Right atrium auricular region (tissue), 2 donors: Measurements from ENCODE around the gene CCR5. TPM values are rescaled to one million over a fixed set of nuclear protein-coding genes. Genes with fewer than 3 reads are reported as not detected.

ENCODE experiments used
- DNase-seq: peaks from one replicate; pipeline ENCODE4 v3.0.0-alpha.2; 2019; ENCODE audit warnings: low spot score
- H3K27ac ChIP-seq, 2 donors: fragments of 200-600 bp; sonication (generic); 1 replicate in 1 of 2; 2 replicates in 1 of 2; pipeline ENCODE4 v1.5.1; 2016 to 2019
- H3K27me3 ChIP-seq, 2 donors: fragments of 200-600 bp; sonication (generic); one replicate each; pipeline versions ENCODE4 v1.5.1 to v1.6.0; 2017 to 2019
- H3K36me3 ChIP-seq: fragments of 200-600 bp; sonication (generic); one replicate; pipeline ENCODE4 v1.5.1; 2016
- H3K4me1 ChIP-seq, 2 donors: fragments of 200-600 bp; sonication (generic); one replicate each; pipeline versions ENCODE4 v1.5.1 to v1.6.0; 2017 to 2019
- H3K4me3 ChIP-seq, 2 donors: fragments of 200-600 bp; sonication (generic); 1 replicate in 1 of 2; 2 replicates in 1 of 2; pipeline ENCODE4 v1.5.1; 2017 to 2019; ENCODE audit warnings: mild to moderate bottlenecking in 1 of 2, moderate library complexity in 1 of 2
- H3K9me3 ChIP-seq, 2 donors: fragments of 200-600 bp; sonication (generic); one replicate each; pipeline ENCODE4 v1.5.1; 2019
- total RNA-seq, 2 donors: library from RNA; depleted of rRNA; stranded (reverse); fragments of >200 nt; gene quantifications; one replicate each; pipeline ENCODE4 v1.1.0, GENCODE V29; 2016
- TF ChIP-seq, protein P1 (sequence below), 2 donors: fragments of 200-600 bp; sonication (generic); IDR thresholded peaks; one replicate each; pipeline ENCODE4 v1.5.1; 2019; ENCODE audit warnings: antibody characterized with exemption in 2 of 2

Gene CCR5
- total RNA-seq, 2 donors from 2014 or later = 1.1 TPM; not detected in 1

DNA sequence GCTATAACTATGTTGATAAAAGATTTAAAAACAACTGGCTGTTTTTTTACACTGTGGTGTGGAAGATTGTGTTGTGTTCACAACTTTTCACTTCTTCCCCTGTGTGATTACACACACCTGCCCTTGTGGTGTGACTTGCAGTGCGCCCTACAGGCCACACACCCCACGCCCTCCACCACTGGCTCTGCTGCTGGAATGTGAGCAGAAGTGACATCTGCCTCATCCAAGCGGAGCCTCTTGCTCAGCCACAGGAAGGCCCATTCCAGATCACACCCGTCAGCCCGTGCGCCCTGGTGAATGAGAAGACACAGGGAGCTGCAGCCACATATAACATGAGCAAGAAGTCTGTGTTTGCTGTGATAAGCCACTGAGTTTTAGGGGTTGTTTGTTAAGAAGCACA is 9.8 kb upstream of the CCR5 start:
- Histone ChIP-seq H3K4me3 (no peak overlapping the region), H3K27me3 (no peaks in the 10 kb centered on the region), H3K9me3 (no peaks in the 10 kb centered on the region), H3K4me1 (peaks cover 0 to 3% of the 10 kb centered on the region in 2 donors), H3K36me3 (no peaks in the 10 kb centered on the region), H3K27ac (no peak overlapping the region)
- TF ChIP-seq, protein P1, sequence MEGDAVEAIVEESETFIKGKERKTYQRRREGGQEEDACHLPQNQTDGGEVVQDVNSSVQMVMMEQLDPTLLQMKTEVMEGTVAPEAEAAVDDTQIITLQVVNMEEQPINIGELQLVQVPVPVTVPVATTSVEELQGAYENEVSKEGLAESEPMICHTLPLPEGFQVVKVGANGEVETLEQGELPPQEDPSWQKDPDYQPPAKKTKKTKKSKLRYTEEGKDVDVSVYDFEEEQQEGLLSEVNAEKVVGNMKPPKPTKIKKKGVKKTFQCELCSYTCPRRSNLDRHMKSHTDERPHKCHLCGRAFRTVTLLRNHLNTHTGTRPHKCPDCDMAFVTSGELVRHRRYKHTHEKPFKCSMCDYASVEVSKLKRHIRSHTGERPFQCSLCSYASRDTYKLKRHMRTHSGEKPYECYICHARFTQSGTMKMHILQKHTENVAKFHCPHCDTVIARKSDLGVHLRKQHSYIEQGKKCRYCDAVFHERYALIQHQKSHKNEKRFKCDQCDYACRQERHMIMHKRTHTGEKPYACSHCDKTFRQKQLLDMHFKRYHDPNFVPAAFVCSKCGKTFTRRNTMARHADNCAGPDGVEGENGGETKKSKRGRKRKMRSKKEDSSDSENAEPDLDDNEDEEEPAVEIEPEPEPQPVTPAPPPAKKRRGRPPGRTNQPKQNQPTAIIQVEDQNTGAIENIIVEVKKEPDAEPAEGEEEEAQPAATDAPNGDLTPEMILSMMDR (IDR thresholded peaks at IDR 0.05) = no peak
- DNase-seq = no peak

DNA sequence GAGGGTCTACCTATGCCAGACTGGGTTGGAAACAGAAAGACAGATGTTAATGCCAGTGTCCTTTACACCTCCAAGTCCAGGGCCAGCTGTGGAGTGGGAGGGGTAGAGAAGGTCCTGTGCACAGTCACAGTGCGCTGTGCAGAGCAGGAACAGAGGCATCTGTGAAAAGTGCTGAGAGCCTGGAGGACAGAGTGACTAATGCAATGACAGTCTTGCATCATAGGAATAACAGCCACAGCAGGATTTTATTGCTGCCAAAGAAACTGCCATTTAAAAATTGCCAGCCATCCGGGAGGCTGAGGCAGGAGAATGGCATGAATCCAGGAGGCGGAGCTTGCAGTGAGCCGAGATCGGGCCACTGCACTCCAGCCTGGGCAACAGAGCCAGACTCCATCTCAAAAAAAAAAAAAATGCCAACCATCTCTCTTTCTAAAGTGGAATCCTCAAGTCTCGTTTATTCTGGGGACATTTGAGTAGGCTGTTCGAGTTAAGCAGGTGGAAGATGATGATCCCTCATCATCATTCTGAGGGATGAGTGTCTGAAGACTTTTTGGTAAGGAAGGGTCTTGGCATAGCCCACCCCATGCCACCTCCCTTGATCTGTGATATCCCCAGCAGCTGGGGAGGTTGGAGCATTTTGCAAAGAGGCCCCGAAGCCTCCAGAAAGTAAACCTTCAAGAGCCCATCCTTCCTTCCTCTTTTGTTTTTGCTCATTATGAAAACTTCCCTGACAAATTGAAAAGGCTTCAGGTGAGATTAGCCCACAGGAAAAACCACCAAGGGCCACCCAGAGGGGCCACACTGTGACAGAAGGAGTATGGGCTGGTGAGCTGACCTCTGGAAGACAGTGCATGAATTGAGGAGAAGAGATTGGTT is 9.1 kb upstream of the CCR5 start:
- Histone ChIP-seq H3K27ac (no peak overlapping the region), H3K9me3 (no peaks in the 10 kb centered on the region), H3K36me3 (no peaks in the 10 kb centered on the region), H3K27me3 (no peaks in the 10 kb centered on the region), H3K4me3 (no peak overlapping the region), H3K4me1 (peaks cover 0 to 3% of the 10 kb centered on the region in 2 donors)
- no peak for DNase-seq
- TF ChIP-seq, protein P1 (IDR thresholded peaks at IDR 0.05) = no peak

DNA sequence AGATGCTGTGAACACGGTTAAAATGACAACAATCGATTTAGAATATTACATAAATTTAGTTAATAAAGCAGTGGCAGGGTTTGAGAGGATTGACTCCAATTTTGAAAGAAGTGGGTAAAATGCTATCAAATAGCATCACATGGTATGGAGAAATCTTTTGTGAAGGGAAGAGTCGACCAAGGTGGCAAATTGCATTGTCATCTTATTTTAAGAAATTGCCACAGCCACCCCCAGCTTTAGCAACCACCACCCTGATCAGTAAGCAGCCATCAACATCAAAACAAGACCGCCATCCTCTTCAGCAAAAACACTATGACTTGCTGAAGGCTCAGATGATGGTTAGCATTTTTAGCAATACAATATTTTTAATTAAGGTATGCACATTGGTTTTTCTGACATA is 5.7 kb upstream of the CCR5 start:
- H3K4me1 ChIP-seq = peaks cover 0 to 3% of the 10 kb centered on the region in 2 donors
- H3K36me3 ChIP-seq = no peaks in the 10 kb centered on the region
- H3K27ac ChIP-seq = no peak overlapping the region
- no peak for DNase-seq
- TF ChIP-seq, protein P1 (IDR thresholded peaks at IDR 0.05) = no peak
- no peak overlapping the region for H3K4me3 ChIP-seq
- no peaks in the 10 kb centered on the region for H3K27me3 ChIP-seq
- H3K9me3 ChIP-seq = no peaks in the 10 kb centered on the region

DNA sequence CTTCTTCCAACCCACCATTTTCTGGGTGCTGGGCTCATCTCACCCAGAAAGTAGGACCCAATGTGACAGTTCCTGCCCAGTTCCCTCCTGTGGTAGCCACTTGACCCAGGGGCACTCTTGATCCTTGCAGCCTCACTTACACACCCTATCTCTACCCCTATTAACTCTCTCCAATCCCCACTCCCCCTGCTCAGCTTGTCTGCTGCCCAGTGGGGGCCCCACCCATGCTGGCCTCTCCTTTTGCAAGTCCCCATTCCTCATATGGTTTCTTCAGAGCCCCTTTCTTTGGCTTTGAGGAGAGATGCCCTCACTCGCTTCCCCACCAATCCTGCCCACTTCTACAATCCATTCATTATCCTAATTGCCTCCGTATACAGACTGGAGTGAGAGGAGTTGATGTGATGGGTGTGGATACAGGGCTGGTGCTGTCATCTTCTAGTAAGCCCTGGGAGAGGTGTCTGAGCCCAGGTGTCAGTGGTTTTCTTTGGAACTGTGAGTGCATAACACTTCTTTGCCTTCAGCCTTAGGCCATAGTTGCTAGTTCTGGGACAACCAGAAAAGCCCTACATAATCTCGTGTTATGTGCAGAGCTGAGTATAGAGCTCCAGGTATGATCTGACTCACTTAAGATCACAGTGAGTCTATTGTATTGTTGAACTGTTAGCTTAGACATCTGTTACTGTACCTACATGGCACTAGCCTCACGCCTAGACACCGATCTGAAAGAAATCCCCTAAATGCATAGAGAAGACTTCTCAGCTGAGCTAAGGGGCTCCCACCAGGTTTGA is 4.8 kb upstream of the CCR5 start:
- Histone ChIP-seq H3K27ac (no peak overlapping the region), H3K4me3 (no peak overlapping the region), H3K4me1 (no peaks in the 10 kb centered on the region), H3K27me3 (no peaks in the 10 kb centered on the region), H3K36me3 (no peaks in the 10 kb centered on the region), H3K9me3 (no peaks in the 10 kb centered on the region)
- TF ChIP-seq, protein P1 (IDR thresholded peaks at IDR 0.05) = no peak
- no peak for DNase-seq

DNA sequence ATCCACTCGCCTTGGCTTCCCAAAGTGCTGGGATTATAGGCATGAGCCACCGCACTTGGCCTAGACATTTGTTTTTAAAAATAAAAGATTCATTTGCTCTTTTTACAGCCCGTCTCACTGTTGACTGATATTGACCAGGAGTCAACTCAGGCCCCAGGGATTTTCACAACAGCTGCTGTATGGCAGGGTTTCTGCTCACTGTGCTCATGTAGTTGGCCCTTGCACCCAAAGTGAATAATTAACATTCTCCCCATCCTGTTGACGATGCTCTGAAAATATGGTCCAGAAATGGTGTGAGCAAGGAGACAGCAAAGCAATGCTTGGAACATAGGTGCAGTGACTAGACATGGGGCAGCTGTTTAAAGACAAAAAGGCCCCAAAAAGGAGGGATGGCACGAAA is 2.9 kb upstream of the CCR5 start:
- TF ChIP-seq, protein P1 (IDR thresholded peaks at IDR 0.05) = no peak
- Histone ChIP-seq H3K4me3 (no peak overlapping the region), H3K9me3 (no peaks in the 10 kb centered on the region), H3K27ac (no peak overlapping the region), H3K4me1 (no peaks in the 10 kb centered on the region), H3K27me3 (no peaks in the 10 kb centered on the region), H3K36me3 (no peaks in the 10 kb centered on the region)
- DNase-seq = no peak
